ENCODE results near the gene PPP2R2B. TPM values are rescaled to one million over a fixed set of nuclear protein-coding genes. Genes with fewer than 3 reads are reported as not detected.
A peak's percentile ranks its signal among the peaks of the same experiment; 100 is the strongest.

The PPP2R2B gene
- polyA plus RNA-seq, 2 of the 4 experiments (the other 2 are of a cell fraction) = not detected

DNA sequence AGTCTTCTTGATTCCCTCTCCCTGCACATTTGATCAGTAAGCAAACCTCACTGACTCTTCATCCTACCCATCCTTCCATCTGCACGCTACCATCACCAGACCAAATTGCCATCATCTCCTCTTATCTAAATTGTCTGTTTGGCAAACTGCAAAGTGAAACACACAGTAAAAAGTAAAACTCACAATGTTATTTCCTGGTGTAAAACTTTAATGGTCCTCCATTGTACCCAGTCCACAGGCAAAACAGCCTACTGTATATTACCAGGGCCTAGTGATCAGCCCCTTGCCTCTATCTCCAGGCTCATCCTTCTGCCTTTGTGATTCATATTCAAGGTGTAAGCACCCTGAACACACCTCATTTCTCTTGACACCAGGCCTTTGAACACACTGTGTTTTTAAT is 279.3 kb downstream of the PPP2R2B start:
- CTCF ChIA-PET = interaction anchor here (0.6 kb wide), 1 partner anchor 326 kb away, joined by 3 read pairs; no protein-coding TSS in a partner anchor
- 10% methylated on average over 1 of the region's 1 CpG for WGBS (ENCODE audit: missing lambda C conversion rate)
- H3K4me3 ChIP-seq = no peak overlapping the region
- POLR2A ChIA-PET = no interaction called here
- DNase-seq (ENCODE audit: low read depth in 1 of 2, low spot score in 1 of 2) (no peak), FAIRE-seq (no peak), ATAC-seq (no peak)
- no peaks in the 10 kb centered on the region for H3K4me1 ChIP-seq
- H3K4me2 ChIP-seq = no peak overlapping the region
- TF ChIP-seq, protein P1, sequence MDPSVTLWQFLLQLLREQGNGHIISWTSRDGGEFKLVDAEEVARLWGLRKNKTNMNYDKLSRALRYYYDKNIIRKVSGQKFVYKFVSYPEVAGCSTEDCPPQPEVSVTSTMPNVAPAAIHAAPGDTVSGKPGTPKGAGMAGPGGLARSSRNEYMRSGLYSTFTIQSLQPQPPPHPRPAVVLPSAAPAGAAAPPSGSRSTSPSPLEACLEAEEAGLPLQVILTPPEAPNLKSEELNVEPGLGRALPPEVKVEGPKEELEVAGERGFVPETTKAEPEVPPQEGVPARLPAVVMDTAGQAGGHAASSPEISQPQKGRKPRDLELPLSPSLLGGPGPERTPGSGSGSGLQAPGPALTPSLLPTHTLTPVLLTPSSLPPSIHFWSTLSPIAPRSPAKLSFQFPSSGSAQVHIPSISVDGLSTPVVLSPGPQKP (IDR thresholded peaks at IDR 0.05; ENCODE audit: low read depth, low read length) = no peak
- TF ChIP-seq ZSCAN20 (CRISPR knock-in tag; IDR thresholded peaks at IDR 0.05) (no peak), BHLHE40 (IDR thresholded peaks at IDR 0.05; ENCODE audit: low read depth, low read length) (no peak)
- TF ChIP-seq, protein P2, sequence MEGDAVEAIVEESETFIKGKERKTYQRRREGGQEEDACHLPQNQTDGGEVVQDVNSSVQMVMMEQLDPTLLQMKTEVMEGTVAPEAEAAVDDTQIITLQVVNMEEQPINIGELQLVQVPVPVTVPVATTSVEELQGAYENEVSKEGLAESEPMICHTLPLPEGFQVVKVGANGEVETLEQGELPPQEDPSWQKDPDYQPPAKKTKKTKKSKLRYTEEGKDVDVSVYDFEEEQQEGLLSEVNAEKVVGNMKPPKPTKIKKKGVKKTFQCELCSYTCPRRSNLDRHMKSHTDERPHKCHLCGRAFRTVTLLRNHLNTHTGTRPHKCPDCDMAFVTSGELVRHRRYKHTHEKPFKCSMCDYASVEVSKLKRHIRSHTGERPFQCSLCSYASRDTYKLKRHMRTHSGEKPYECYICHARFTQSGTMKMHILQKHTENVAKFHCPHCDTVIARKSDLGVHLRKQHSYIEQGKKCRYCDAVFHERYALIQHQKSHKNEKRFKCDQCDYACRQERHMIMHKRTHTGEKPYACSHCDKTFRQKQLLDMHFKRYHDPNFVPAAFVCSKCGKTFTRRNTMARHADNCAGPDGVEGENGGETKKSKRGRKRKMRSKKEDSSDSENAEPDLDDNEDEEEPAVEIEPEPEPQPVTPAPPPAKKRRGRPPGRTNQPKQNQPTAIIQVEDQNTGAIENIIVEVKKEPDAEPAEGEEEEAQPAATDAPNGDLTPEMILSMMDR (IDR thresholded peaks at IDR 0.05) = no peak
- no peak overlapping the region for H3K27ac ChIP-seq
- no peaks in the 10 kb centered on the region for H3K9me3 ChIP-seq

DNA sequence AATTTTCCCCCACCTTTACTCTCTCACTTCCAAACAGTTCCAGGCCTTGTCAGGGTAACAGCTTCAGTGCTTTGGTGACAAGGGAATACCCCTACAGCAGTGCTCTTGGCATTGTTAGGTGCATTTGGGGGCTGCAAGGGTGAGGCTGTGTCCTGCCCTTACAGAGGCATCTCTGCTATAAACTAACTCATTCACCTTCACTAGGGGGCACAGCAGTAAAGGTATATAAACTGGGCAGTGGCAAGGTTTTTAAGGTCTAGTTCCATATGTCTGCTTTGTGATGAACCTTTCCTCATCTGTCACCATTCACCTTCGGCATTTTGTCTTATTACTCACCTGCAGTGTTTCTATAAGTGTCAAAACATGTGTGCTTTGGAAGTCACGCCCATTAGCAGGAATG is 283.5 kb downstream of the PPP2R2B start:
- Histone ChIP-seq H3K4me1 (no peaks in the 10 kb centered on the region), H3K4me3 (no peak overlapping the region), H3K27ac (no peak overlapping the region), H3K4me2 (no peak overlapping the region), H3K9me3 (no peaks in the 10 kb centered on the region)
- 0% methylated on average over 2 of the region's 2 CpGs for WGBS (ENCODE audit: missing lambda C conversion rate)
- FAIRE-seq = no peak
- ChIA-PET CTCF (interaction anchor here (0.7 to 3.7 kb wide), 4 partner anchors 29 to 370 kb away, joined by 3 to 16 read pairs (median 4); no protein-coding TSS in a partner anchor), POLR2A (no interaction called here)
- ATAC-seq = peak; percentile 47 to 72; a peak in 5 of 6 replicates
- peak; percentile 14; the same call in 1 of the 3 replicates for TF ChIP-seq SMC3 (IDR thresholded peaks at IDR 0.05)
- peak; percentile 22 to 42; a peak in 2 of 5 replicates for TF ChIP-seq RAD21 (conservative IDR thresholded peaks at IDR 0.05 in 1 of 2, IDR thresholded peaks at IDR 0.05 in 1 of 2)
- TF ChIP-seq EHMT2 (IDR thresholded peaks at IDR 0.05; ENCODE audit: low read depth) = no peak
- DNase-seq (ENCODE audit: low read depth in 1 of 2, low spot score in 1 of 2) = no peak

DNA sequence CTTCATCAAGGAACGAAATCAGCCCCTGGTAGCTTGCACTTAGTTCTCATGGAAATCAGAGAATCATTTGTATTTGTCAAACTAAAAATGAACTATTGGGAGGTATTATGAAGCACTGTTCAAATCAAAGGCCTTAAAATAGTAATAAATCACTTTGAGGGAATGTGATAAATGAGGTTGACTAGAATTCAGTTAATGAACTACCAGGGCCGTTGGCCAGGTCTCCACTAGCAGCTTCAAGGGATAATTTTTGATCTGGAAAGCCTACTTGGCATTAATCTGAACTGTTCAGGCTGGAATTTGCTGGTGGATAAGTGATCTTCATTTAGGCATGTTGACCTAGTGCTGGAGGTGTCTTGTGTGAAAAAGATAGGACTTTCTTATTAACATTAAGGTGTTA is 286.2 kb downstream of the PPP2R2B start:
- no peaks in the 10 kb centered on the region for H3K9me3 ChIP-seq
- FAIRE-seq (no peak), ATAC-seq (no peak), DNase-seq (ENCODE audit: low read depth in 1 of 2, low spot score in 1 of 2) (no peak)
- CTCF ChIA-PET = no interaction called here
- H3K27ac ChIP-seq = no peak overlapping the region
- H3K4me1 ChIP-seq = no peaks in the 10 kb centered on the region
- 0% methylated on average over 2 of the region's 2 CpGs for WGBS (ENCODE audit: missing lambda C conversion rate)
- H3K4me2 ChIP-seq = no peak overlapping the region
- POLR2A ChIA-PET = no interaction called here
- H3K4me3 ChIP-seq = no peak overlapping the region
- TF ChIP-seq NFE2L2 (conservative IDR thresholded peaks at IDR 0.05; ENCODE audit: low read length) (no peak), POLR2A (IDR thresholded peaks at IDR 0.05; ENCODE audit: low read length) (no peak)

DNA sequence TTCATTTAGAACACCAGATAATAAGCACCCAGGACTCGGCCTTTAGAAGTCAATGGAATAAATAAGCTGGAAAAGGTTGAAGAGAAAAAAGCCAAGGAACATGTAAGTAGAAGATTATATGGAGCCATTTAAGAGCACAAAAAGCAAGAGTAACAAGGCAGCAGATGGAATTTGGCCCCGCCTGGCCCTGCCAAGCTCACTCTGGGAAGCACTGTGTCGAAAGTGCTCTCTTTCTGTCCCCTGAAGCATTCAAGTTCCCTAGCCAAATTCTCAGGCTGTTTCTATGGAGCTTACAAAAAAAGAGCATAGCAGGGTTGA is 289.6 kb downstream of the PPP2R2B start:
- Histone ChIP-seq H3K4me3 (no peak overlapping the region), H3K27ac (no peak overlapping the region), H3K4me1 (no peaks in the 10 kb centered on the region), H3K4me2 (no peak overlapping the region), H3K9me3 (no peaks in the 10 kb centered on the region)
- no peak for TF ChIP-seq EHMT2 (IDR thresholded peaks at IDR 0.05; ENCODE audit: low read depth)
- no peak for TF ChIP-seq HEYL (CRISPR knock-in tag; IDR thresholded peaks at IDR 0.05)
- TF ChIP-seq, protein P3, sequence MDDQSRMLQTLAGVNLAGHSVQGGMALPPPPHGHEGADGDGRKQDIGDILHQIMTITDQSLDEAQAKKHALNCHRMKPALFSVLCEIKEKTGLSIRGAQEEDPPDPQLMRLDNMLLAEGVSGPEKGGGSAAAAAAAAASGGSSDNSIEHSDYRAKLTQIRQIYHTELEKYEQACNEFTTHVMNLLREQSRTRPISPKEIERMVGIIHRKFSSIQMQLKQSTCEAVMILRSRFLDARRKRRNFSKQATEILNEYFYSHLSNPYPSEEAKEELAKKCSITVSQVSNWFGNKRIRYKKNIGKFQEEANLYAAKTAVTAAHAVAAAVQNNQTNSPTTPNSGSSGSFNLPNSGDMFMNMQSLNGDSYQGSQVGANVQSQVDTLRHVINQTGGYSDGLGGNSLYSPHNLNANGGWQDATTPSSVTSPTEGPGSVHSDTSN (IDR thresholded peaks at IDR 0.05) = no peak
- no peak for TF ChIP-seq CEBPB (IDR thresholded peaks at IDR 0.05)
- TF ChIP-seq RCOR1 (IDR thresholded peaks at IDR 0.05; ENCODE audit: low read depth, low read length) = no peak
- TF ChIP-seq JUNB (IDR thresholded peaks at IDR 0.05) = no peak
- ChIA-PET POLR2A (no interaction called here), CTCF (no interaction called here)
- DNase-seq (ENCODE audit: low read depth in 1 of 2, low spot score in 1 of 2) = no peak
- ATAC-seq = no peak
- no peak for FAIRE-seq
- WGBS (ENCODE audit: missing lambda C conversion rate) = 11% methylated on average over 3 of the region's 3 CpGs
